Neural progenitor cell (in vitro differentiated cells): ENCODE measurements around the gene CCDC141.

ENCODE experiments used
- CTCF ChIP-seq: fragments of 200-600 bp; sonication (generic); IDR thresholded peaks from 2 replicates; pipeline ENCODE4 v1.5.1; 2017; ENCODE audit warnings: antibody characterized with exemption, mild to moderate bottlenecking
- EZH2 ChIP-seq: fragments of 200-600 bp; sonication (generic); IDR thresholded peaks from 2 replicates; pipeline ENCODE4 v1.6.1; 2017; ENCODE audit warnings: antibody characterized with exemption, mild to moderate bottlenecking, moderate library complexity

- TF ChIP-seq CTCF (no peak), EZH2 (no peak)
Measured at GRCh38 chr2:179096090-179096489, 46.2 kb upstream of the CCDC141 start.
